Brain pericyte (primary cell): ENCODE data around the gene VANGL1.
"Not testable (repeated sequence)": the region's sequence is repeated elsewhere in the genome, so short reads cannot be mapped to it uniquely, and the experiment has no call there.

Experiments used
- DNase-seq: peaks from one replicate; pipeline ENCODE4 v3.0.0-alpha.2; 2012; ENCODE audit warnings: low read depth, low spot score

The VANGL1 gene

DNA sequence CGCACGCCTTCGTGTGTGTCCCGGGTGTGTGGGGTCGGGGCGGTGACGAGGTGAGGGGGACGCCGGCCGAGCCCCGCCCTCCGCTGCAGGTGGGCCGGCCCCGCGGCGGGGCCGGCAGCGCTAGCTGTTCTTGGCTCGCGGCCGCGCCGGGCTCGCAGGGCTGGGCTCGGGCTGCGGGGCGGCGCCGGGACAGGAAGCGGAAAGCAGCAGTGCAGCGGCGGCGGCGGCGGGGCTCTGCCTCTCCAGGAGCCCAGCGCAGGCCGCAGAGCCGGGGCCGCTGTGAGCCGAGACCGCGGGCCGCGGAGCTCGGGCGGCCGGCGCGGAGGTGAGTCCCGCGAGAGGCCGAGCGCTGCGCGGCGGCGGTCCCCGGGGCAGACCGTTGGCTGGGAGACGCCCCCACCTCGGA, at the start of gene VANGL1:
Gene VANGL1 (plus strand): TSS at position 209 of the 406 bp plus-strand sequence. CDS start 9,444 bp downstream, outside the sequence.
- DNase-seq = no peak

- DNase-seq = no peak
Observed at GRCh38 chr1:115592264-115592663, 49.5 kb upstream of the VANGL1 start.

DNA sequence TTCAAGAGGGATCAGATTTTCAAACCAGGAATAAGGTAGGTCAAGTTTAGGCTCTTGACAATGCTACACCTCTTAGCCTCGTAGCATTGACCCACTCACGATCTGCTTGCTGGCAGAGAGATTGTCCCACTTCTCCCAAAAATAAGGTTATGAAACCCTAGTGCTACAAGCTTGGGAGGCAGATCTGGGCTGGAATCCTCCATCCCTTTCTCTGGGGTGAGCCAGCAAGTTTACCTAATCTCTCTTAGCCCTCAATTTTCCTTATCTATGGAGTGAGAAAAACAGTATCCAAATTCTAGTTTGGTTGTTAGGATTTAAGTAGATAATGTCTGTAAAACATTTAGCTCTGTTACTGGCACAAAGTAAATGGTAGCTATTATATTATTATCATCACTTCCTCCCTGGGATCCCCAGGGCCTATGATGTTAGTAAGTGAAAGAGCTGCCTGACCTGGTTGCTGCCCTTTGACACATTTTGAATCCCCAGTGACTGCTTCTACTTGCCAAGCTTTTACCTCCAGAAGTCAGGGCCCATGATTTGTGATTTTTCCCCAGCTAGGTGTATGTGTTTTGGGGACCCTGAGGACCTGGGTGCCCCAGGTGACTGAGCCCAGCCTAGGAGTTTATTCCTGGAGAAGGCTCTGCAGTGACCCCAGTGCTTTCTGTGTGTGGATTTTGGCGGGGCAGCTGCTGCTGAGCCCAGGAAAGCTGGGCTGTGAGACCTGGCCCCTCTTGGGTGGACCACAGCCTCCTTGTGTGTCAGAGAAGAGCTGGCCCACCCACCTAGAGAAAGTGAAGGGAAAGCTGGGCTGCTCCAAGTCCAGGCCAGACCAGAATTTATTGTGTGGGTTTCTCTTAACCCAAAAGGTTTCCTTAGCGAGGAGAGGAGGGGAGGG, 48.2 kb upstream of the VANGL1 start:
- no peak for DNase-seq

DNA sequence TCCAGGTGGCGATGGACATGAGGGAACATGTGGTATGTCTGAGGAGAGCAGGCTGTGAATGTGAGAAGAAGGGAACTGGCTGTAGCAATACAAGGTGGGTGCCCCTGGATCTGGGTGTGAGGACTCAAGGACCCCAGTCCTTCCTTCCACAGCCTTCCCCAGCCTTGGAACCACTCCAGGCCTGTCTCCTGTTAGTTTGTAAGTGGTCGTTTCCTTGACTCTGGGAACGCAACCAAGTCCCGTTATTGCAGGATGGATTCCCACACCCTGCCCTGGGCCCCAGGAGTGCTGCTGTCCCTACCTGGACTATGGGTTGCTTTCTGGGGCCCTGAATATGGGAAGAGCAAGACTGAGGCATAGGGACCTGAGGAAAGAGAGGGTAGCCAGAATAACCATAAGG, 47.2 kb upstream of the VANGL1 start:
- DNase-seq = no peak

DNA sequence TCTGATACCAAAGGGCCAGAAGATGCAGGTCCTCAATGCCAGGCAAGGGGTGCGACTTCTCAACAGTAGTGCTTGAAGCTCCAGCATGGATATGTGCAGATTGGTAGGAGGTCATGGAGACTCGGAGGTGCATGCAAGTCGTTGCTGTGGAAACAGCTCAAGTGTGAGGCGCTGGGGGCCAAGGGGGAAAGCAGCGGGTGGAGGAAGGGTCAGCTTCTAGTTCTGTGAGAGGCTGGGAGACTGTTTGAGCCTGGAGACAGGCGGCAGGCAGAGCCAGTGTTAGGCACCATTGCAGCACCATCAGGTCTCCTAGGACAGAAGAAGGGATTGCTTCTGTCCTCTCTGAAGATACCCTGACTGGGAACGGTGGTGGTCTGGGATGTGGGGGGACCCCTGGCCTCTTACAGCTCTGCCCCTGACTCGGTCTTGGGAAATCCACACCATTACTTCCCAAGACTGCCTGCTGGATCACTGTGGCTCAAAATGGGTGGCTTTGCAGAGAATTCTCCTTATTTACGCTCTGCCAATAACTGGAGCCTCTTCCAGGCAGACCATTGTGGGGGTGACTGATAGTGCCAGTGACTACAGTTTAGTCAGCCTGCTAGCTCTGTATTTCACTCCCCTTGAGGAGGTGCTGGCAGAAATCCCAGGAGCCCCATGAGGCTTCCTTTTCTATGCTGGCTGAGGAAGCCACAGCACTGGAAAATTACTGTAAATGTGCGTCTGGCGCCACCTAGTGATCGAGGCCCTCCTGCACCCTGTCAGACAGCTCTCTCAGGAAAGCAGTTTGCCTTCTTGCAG, 46.3 kb upstream of the VANGL1 start:
- DNase-seq = peak; percentile 86

- DNase-seq = no peak
Observed at GRCh38 chr1:115596080-115596780, 45.5 kb upstream of the VANGL1 start.

GRCh38 chr1:115604508-115604907, 37.3 kb upstream of the VANGL1 start:
- no peak for DNase-seq

DNA sequence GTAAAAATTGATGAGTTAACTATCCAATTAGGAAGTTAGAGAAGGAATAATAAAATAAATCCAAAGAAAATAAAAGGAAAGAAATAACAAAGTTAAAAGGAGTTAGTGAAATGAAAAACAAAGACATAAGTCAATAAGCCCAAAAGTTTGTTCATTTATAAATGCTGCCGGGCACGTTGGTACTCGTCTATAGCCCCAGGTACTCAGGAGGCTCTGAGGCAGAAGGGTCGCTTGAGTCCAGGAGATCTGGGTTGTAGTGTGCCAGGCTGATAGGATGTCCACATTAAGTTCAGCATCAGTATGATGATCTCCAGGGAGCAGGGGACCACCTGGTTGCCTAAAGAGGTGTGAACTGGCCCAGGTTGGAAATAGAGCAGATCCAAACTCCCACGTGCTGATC, 35.5 kb upstream of the VANGL1 start:
- DNase-seq = no peak

- DNase-seq = no peak
Observed at GRCh38 chr1:115609021-115609420, 32.7 kb upstream of the VANGL1 start.

GRCh38 chr1:115613767-115614166, 28.0 kb upstream of the VANGL1 start:
- no peak for DNase-seq

DNA sequence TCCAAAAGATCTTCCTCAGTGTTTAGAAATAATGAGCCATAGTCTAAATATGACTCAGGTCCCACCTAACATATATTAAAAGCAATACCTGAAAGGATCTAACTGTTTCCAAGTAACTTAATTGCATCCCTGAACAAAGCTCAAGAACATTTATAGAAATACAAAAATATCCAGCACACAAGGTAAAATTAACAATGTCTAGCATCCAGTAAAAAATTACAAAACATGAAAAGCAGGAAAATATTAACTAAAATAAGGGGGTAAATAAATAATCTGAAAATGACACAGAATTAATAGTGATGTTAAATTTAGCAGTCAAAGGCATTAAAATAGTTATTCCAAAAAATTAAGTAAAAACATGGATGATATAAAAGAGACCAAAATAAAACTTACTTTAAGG, 21.3 kb upstream of the VANGL1 start:
- DNase-seq = no peak

DNA sequence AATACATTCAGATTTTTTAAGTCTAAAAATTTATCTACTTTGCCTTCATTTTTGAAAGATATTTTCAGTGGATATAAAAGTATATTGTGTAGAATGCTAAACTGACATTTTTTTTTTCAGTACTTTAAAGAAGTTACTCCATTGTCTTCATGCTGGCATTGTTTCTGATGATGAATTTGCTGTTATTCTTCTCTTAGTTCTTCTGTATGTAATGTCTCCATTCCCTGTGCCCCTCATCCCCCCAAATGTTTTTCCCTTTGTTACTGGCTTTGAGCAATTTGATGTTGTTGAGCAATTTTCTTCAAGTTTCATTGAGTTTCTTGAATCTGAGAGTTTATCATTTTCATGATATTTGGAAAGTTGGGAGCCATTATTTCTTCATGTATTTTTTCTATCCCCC, 20.8 kb upstream of the VANGL1 start:
- no peak for DNase-seq

DNA sequence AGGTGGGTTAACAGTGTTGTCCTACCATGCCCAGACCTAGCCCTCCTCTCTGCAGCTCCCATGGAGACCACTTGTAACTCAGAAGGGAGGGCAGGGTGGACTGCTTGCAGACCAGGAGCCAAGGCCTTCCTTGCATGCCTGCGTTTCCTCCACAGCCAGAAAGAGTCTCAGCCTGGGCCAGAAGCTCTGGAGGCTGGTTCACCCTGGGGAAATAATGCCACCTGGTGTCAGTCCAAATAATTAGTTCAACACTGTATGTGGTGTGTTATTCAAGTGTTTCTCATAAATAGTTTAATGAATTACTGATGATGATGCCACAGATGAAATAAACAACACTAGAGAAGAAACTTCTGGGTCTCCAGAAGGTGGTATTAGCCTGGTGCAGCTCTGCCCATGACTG, 16.9 kb upstream of the VANGL1 start:
- DNase-seq = no peak

DNA sequence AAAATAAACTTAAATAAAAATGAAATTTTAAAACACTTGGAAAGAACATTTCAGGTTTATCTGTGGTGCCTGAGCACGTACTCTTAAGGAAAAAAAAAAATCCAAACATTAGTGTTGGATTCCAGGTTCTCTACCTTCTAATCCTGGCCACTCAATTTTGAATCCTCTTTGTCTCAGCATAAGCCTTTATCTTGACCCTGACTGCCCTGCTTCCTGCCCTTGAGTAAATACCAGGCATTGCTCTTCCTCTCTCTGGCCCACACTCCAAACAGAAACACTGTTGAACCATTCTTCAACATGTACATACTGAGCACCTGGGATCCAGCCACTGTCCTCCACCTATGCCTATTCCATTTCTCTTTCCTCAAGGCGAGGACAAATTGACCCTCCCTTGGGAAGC, 11.4 kb upstream of the VANGL1 start:
- DNase-seq = no peak

DNA sequence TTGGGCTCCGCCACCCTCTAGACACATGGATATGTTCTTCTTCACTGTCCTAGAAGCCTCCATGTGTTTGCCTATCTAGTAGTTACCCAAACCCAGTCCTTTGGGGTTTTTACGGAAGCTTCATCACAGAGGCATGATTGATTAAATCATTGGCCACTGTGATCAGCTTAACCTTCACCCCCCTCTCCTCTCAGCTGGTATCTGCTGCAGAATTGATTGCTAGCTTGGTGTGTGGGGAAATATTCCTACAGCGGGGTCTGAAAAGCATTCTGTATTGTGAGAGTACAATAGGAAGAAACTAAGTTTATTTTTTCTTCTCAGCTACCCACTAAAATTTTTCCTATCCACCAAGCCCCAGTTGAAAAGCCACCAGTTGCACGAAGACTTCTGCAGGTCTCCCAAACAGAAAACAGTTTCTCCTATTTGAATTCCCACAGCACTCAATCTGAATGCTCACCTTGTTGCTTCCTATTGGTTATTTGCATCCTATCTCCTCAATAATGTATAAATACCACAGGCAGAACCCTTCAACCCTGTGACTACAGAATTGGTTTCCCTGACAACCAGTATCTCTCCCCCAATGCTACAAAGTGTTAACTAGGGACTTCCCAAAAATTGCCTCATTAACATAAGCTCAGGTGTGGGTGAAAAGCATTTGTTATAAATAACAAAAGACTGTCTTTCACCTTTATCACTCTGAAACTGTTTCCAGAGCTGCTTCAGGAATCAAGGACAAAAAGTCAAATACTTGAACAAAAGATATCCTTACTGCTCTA, 9.3 kb upstream of the VANGL1 start:
- DNase-seq = no peak

- DNase-seq = not testable (repeated sequence)
Observed at GRCh38 chr1:115633606-115634005, 8.2 kb upstream of the VANGL1 start.

- not testable (repeated sequence) for DNase-seq
Observed at GRCh38 chr1:115637247-115637646, 4.5 kb upstream of the VANGL1 start.

GRCh38 chr1:115640384-115640783, 1.4 kb upstream of the VANGL1 start:
- DNase-seq = no peak

DNA sequence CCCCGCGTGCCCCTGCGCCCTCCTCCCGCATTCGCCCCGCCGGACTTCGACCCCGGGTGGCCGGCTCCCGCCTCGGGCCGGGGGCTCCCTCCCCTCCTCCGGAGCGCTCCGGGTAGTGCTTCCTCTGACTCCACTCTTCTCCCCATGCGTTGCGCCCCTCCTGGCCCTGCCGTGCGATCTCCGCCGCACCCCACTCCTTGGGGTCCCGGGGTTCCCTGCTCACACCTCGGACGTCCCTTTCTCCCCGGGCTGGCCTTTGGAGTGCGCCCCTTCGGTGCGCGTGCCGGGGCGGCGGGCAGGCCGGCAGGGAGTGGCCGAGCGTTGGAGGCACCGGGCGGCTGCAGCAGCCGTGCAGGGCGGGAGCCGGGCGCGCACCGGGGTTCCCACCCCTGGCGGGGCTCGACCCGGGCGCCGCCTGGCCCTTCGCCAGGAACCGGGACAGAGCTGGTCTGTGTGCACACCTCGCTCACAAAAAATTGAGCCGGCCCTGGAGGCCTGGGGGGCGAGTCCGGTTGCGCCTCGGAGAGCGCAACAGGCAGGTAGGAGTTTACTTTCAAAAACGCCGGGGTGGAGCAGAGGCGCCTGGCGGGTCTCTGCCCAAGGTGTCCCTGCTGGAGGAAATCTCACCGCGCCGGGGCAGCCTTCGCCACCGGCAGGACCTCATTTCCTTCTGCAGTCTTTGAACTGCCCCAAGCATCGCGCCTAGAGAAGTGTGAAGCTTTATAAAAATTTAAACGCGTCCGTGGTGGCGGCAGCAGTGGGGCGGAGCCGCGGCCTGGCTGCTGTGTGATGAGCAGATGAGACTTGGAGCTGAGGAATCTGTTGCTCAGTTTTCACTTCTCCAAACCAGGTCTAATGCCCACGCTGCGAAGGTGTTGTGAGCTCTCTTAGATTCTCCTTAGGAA, 650 bp downstream of the VANGL1 start:
- DNase-seq = no peak

- DNase-seq = no peak
Observed at GRCh38 chr1:115643225-115643624, 1.5 kb downstream of the VANGL1 start.
